HCT116 (cell line): ENCODE results near the gene LMAN1L. TPM values are rescaled to one million over a fixed set of nuclear protein-coding genes. Genes with fewer than 3 reads are reported as not detected.

Experiments
- ATAC-seq: fragments of 200-7000 bp; cut with Tn5 transposase; 2 replicates; pipeline ENCODE4 v1.9.1; 2020; ENCODE audit warnings: mild to moderate bottlenecking, moderate library complexity
- BruUV-seq: library from RNA; stranded (reverse); fragments of 400-500 nt; replicated peaks from 2 replicates; lab custom pipeline; 2021; lab: Mats Ljungman, UMichigan
- CTCF ChIA-PET: fragments of 300-600 bp; sonication (Branson Sonifier 250); formaldehyde crosslinking; loops from one replicate; lab custom pipeline; 2021; ENCODE audit warnings: antibody characterized with exemption; lab: Charles Lee
- POLR2A ChIA-PET: fragments of 300-600, 350-600 bp; sonication (Branson Sonifier 250); formaldehyde crosslinking; loops from one replicate; lab custom pipeline; 2021; ENCODE audit warnings: antibody characterized with exemption; lab: Charles Lee
- RAD21 ChIA-PET, 2 experiments: fragments of 300-600 bp; sonication (Branson Sonifier 250); formaldehyde crosslinking; loops; one replicate each; lab custom pipeline; 2023; ENCODE audit warnings: low total read pairs in 2 of 2; ENCODE audit not compliant: uncharacterized antibody in 2 of 2, unreplicated experiment in 2 of 2, low non-redundant PET in 1 of 2; lab: Charles Lee
- DNase-seq: peaks from one replicate; pipeline ENCODE4 v3.0.0-alpha.2; 2010; ENCODE audit warnings: low read depth, low spot score
- H2AFZ ChIP-seq: fragments of 200-600 bp; shearing (Covaris generic), sonication (generic); 2 replicates; pipeline ENCODE4 v1.6.1; 2017; ENCODE audit warnings: low read depth, mixed run types, mixed read lengths, antibody characterized with exemption, low read length; ENCODE audit not compliant: poor library complexity, severe bottlenecking
- H3K27ac ChIP-seq: 2 replicates; pipeline ENCODE4 v1.5.1; 2012; ENCODE audit warnings: low read depth, low read length
- H3K27me3 ChIP-seq: fragments of 200-600 bp; sonication (generic); 2 replicates; pipeline ENCODE4 v1.6.1; 2016; ENCODE audit warnings: mixed run types, low read length, mixed read lengths; ENCODE audit not compliant: insufficient read depth
- H3K36me3 ChIP-seq, 2 experiments: fragments of 200-500 bp in 1 of 2; fragments of 200-600 bp in 1 of 2; sonication (Bioruptor generic) in 1 of 2; sonication (generic) in 1 of 2; 2 replicates each; pipeline versions ENCODE4 v1.5.1 to v1.6.1; 2014 to 2016; ENCODE audit warnings: low read length in 2 of 2, inconsistent platforms in 1 of 2, mixed read lengths in 1 of 2, mixed run types in 1 of 2; ENCODE audit not compliant: insufficient read depth in 2 of 2, control insufficient read depth in 1 of 2
- H3K4me1 ChIP-seq, 2 experiments: fragments of 200-600 bp in 1 of 2; sonication (generic) in 1 of 2; 2 replicates each; pipeline versions ENCODE4 v1.5.1 to v1.6.1; 2012 to 2017; ENCODE audit warnings: low read length in 2 of 2, inconsistent platforms in 1 of 2, mild to moderate bottlenecking in 1 of 2, mixed read lengths in 1 of 2, mixed run types in 1 of 2, moderate library complexity in 1 of 2; ENCODE audit not compliant: insufficient read depth in 2 of 2, control insufficient read depth in 1 of 2
- H3K4me2 ChIP-seq: fragments of 200-600 bp; sonication (generic); 2 replicates; pipeline ENCODE4 v1.6.1; 2017; ENCODE audit warnings: mixed run types, low read length, mixed read lengths
- H3K4me3 ChIP-seq, 2 experiments: fragments of 200-600 bp in 1 of 2; sonication (generic) in 1 of 2; replicated peaks in 1 of 2; 2 replicates each; pipeline ENCODE4 v1.5.1; 2011 to 2016; ENCODE audit warnings: low read length in 2 of 2, control low read depth in 1 of 2, low read depth in 1 of 2, mild to moderate bottlenecking in 1 of 2, mixed read lengths in 1 of 2, mixed run types in 1 of 2
- H3K79me2 ChIP-seq: fragments of 200-600 bp; sonication (generic); 2 replicates; pipeline ENCODE4 v1.6.1; 2017; ENCODE audit warnings: mild to moderate bottlenecking, mixed run types, low read length, moderate library complexity, mixed read lengths; ENCODE audit not compliant: insufficient read depth
- H3K9ac ChIP-seq: fragments of 200-600 bp; sonication (generic); 2 replicates; pipeline ENCODE4 v1.6.1; 2016; ENCODE audit warnings: low read length, mixed read lengths
- H3K9me2 ChIP-seq: fragments of 200-600 bp; sonication (generic), shearing (Covaris generic); 2 replicates; pipeline ENCODE4 v1.6.1; 2017; ENCODE audit warnings: mixed run types, mild to moderate bottlenecking, moderate library complexity; ENCODE audit not compliant: insufficient read depth
- H3K9me3 ChIP-seq, 2 experiments: fragments of 200-500 bp in 1 of 2; fragments of 200-600 bp in 1 of 2; sonication (Bioruptor generic) in 1 of 2; sonication (generic) in 1 of 2; 2 replicates each; pipeline ENCODE4 v1.6.1; 2014 to 2017; ENCODE audit warnings: low read length in 2 of 2, mixed read lengths in 2 of 2, inconsistent platforms in 1 of 2, low read depth in 1 of 2, mild to moderate bottlenecking in 1 of 2, mixed run types in 1 of 2, moderate library complexity in 1 of 2; ENCODE audit not compliant: control insufficient read depth in 1 of 2, insufficient read depth in 1 of 2
- H4K20me1 ChIP-seq: fragments of 200-600 bp; sonication (generic), shearing (Covaris generic); 2 replicates; pipeline ENCODE4 v1.6.1; 2017; ENCODE audit warnings: mixed run types, mild to moderate bottlenecking, moderate library complexity; ENCODE audit not compliant: insufficient read depth
- CEBPB ChIP-seq: IDR thresholded peaks from 2 replicates; pipeline ENCODE4 v1.6.1; 2012; ENCODE audit warnings: low read depth
- EGR1 ChIP-seq: IDR thresholded peaks from 2 replicates; pipeline ENCODE4 v1.6.1; 2012; ENCODE audit warnings: low read depth
- ELF1 ChIP-seq: IDR thresholded peaks from 2 replicates; pipeline ENCODE4 v1.6.1; 2012; ENCODE audit warnings: low read depth, borderline replicate concordance
- JUND ChIP-seq: IDR thresholded peaks from 2 replicates; pipeline ENCODE4 v1.6.1; 2012
- SIN3A ChIP-seq: IDR thresholded peaks from 2 replicates; pipeline ENCODE4 v1.6.1; 2012; ENCODE audit warnings: low read depth
- SP1 ChIP-seq: IDR thresholded peaks from 2 replicates; pipeline ENCODE4 v1.6.1; 2012; ENCODE audit warnings: low read depth
- SRF ChIP-seq: IDR thresholded peaks from 2 replicates; pipeline ENCODE4 v1.6.1; 2012; ENCODE audit warnings: low read depth
- TCF7L2 ChIP-seq: IDR thresholded peaks from 2 replicates; pipeline ENCODE4 v1.7.0; 2011; ENCODE audit warnings: borderline replicate concordance, inconsistent platforms; ENCODE audit not compliant: insufficient read depth, insufficient read length; ENCODE audit errors: extremely low read depth
- ZNF274 ChIP-seq: fragments of 200-500 bp; sonication (Bioruptor generic); IDR thresholded peaks from 2 replicates; pipeline ENCODE4 v1.6.1; 2014; ENCODE audit warnings: mild to moderate bottlenecking, low read depth, low read length, inconsistent platforms
- intact Hi-C: fragments of 100-400 bp; cut with micrococcal nuclease; formaldehyde crosslinking; loops from 2 replicates; pipeline ENCODE4 v1.10.0; 2022
- total RNA-seq: library from RNA; stranded (reverse); gene quantifications from one replicate; pipeline ENCODE4 v1.2.1, GENCODE V29; 2021; ENCODE audit not compliant: unreplicated experiment
- TF ChIP-seq, protein P1 (sequence below), 3 experiments: fragments of 200-600 bp in 1 of 3; sonication (generic) in 1 of 3; IDR thresholded peaks in 2 of 3; conservative IDR thresholded peaks in 1 of 3; 2 replicates each; pipeline ENCODE4 v1.5.1; 2012 to 2017; ENCODE audit warnings: low read depth in 2 of 3, low read length in 2 of 3, antibody characterized with exemption in 1 of 3, borderline replicate concordance in 1 of 3, control low read depth in 1 of 3, mild to moderate bottlenecking in 1 of 3, mixed read lengths in 1 of 3, mixed run types in 1 of 3, moderate library complexity in 1 of 3; ENCODE audit not compliant: insufficient read depth in 1 of 3
- TF ChIP-seq, protein P2 (sequence below): IDR thresholded peaks from 2 replicates; pipeline ENCODE4 v1.6.1; 2011; ENCODE audit warnings: mild to moderate bottlenecking, low read length, moderate library complexity; ENCODE audit not compliant: insufficient replicate concordance; ENCODE audit errors: extremely low read depth
- TF ChIP-seq, protein P3 (sequence below): IDR thresholded peaks from 2 replicates; pipeline ENCODE4 v1.6.1; 2012

LMAN1L gene
- total RNA-seq, 1 experiment from 2014 or later = 0.17 TPM

DNA sequence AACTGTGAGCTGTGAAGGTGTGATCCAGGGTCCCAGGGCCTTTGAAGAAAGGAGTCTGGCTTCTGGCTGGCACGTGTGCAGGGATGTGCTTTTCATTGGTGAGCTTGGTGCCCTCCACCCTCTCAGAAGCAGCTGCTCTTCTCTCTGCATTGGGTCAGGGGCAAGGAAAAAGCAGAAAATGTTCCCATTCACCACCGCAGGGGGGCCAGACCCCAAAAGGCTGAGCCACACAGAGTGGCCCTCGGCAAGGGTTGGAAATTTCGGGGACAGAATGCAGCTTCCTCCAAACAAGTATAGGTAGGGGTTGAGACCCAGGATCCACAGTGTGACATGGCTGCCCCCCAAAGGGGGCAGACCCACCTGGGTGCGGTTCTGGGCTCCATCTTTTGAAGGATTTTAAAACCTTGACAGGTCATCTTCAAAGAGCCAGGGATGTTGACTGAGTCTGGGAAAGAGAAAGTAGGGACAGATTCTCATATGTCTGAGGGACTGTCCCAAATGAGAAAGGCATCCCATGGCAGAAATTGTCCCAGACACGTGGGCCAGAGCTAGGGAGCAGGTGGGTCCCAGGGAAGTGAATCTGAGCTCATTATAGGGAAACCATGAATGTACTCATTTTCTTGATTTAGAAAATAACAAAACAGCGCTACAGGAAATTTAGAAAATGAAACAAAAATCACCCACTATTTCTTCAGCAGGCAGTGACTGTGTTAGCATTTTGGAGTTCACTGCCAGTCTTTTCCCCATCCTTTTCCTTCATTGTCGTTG lies 28.0 kb upstream of the LMAN1L start:
- intact Hi-C loops = loop anchor here (10.0 kb wide), 1 partner anchor 420 kb away; the partner anchor contains the start of gene C15orf39
- H2AFZ ChIP-seq = no peak overlapping the region
- H3K79me2 ChIP-seq = peaks cover 69% of the 10 kb centered on the region
- peaks cover 0 to 5% of the 10 kb centered on the region in 2 experiments; a peak in 2 of 4 replicates for H3K36me3 ChIP-seq
- no peak overlapping the region for H3K4me2 ChIP-seq
- H3K4me3 ChIP-seq = no peak overlapping the region
- no peaks in the 10 kb centered on the region for H3K27me3 ChIP-seq
- ATAC-seq = no peak
- H3K9me3 ChIP-seq = no peaks in the 10 kb centered on the region
- no peak for TF ChIP-seq SP1
- no peak for TF ChIP-seq TCF7L2
- TF ChIP-seq, all 23 proteins: peak for 0
- Histone ChIP-seq H3K9ac (no peak overlapping the region), H3K27ac (no peak overlapping the region), H3K4me1 (peaks cover 25 to 49% of the 10 kb centered on the region in 2 experiments), H3K9me2 (no peaks in the 10 kb centered on the region), H4K20me1 (peaks cover 3% of the 10 kb centered on the region; the same call in 1 of the 2 replicates)
- DNase-seq = no peak
- POLR2A ChIA-PET = no interaction called here
- no TSS peak for BruUV-seq
- RAD21 ChIA-PET = interaction anchor here in 1 of 2 experiments (1.3 kb wide), 1 partner anchor 117 kb away, joined by 3 read pairs; no protein-coding TSS in a partner anchor
- CTCF ChIA-PET = interaction anchor here (0.9 to 1.4 kb wide), 2 partner anchors 26 to 58 kb away, joined by 3 to 4 read pairs; no protein-coding TSS in a partner anchor

DNA sequence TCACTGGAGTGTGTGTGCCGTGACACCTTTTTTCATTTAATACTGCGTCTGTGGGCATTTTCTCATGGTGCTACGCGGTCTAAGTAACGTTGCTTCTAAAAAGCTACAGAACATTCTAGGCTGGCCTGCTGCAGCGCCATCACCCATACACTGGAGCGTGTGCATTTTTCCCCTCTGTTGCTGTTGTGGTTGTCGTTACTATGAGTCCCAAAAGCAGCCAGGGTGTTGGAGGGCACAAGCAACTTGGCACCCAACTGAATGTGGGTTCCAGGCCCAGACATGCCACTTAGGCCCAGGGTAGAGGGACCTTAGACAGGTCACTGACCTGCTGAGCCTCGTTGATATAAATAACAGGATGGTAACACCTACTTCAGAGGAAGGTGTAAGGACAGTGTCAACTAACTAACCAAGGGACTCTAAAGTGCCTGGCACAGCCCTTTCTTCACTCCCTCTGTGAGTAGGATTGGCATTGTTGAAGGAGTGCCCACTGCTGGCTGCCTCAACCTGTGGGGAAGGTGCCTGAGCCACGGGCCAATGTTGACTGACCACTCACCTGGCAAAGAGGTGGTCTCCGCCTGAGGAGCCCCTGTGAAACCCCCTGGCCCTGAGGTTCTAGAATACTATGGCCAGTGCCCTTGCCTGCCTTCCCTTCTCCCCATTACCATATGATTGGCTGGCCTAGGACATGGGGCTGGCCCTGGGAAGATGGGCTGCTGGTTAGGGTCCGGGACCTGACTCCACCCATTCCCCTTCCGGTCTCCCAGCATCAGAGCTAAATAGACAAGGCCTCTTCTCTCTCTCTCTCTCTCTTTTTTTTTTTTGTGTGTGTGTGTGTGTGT lies 27.2 kb upstream of the LMAN1L start:
- ATAC-seq = no peak
- no peak overlapping the region for H3K4me3 ChIP-seq
- H4K20me1 ChIP-seq = peaks cover 3% of the 10 kb centered on the region; the same call in 1 of the 2 replicates
- H3K27ac ChIP-seq = no peak overlapping the region
- peaks cover 25 to 50% of the 10 kb centered on the region in 2 experiments for H3K4me1 ChIP-seq
- no peak overlapping the region for H2AFZ ChIP-seq
- RAD21 ChIA-PET = no interaction called here
- H3K4me2 ChIP-seq = no peak overlapping the region
- H3K27me3 ChIP-seq = no peaks in the 10 kb centered on the region
- H3K9me3 ChIP-seq = no peaks in the 10 kb centered on the region
- H3K9me2 ChIP-seq = no peaks in the 10 kb centered on the region
- TF ChIP-seq EGR1 = no peak
- TF ChIP-seq CEBPB = no peak
- no peak for TF ChIP-seq JUND
- no peak for TF ChIP-seq SIN3A
- no peak for TF ChIP-seq SP1
- TF ChIP-seq SRF = no peak
- TF ChIP-seq, protein P1, sequence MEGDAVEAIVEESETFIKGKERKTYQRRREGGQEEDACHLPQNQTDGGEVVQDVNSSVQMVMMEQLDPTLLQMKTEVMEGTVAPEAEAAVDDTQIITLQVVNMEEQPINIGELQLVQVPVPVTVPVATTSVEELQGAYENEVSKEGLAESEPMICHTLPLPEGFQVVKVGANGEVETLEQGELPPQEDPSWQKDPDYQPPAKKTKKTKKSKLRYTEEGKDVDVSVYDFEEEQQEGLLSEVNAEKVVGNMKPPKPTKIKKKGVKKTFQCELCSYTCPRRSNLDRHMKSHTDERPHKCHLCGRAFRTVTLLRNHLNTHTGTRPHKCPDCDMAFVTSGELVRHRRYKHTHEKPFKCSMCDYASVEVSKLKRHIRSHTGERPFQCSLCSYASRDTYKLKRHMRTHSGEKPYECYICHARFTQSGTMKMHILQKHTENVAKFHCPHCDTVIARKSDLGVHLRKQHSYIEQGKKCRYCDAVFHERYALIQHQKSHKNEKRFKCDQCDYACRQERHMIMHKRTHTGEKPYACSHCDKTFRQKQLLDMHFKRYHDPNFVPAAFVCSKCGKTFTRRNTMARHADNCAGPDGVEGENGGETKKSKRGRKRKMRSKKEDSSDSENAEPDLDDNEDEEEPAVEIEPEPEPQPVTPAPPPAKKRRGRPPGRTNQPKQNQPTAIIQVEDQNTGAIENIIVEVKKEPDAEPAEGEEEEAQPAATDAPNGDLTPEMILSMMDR (IDR thresholded peaks at IDR 0.05 in 2 of 3, conservative IDR thresholded peaks at IDR 0.05 in 1 of 3; ENCODE audit: borderline replicate concordance in 1 of 3, insufficient read depth in 1 of 3, low read depth in 2 of 3, low read length in 2 of 3) = no peak
- TF ChIP-seq ELF1 = no peak
- TF ChIP-seq, protein P2, sequence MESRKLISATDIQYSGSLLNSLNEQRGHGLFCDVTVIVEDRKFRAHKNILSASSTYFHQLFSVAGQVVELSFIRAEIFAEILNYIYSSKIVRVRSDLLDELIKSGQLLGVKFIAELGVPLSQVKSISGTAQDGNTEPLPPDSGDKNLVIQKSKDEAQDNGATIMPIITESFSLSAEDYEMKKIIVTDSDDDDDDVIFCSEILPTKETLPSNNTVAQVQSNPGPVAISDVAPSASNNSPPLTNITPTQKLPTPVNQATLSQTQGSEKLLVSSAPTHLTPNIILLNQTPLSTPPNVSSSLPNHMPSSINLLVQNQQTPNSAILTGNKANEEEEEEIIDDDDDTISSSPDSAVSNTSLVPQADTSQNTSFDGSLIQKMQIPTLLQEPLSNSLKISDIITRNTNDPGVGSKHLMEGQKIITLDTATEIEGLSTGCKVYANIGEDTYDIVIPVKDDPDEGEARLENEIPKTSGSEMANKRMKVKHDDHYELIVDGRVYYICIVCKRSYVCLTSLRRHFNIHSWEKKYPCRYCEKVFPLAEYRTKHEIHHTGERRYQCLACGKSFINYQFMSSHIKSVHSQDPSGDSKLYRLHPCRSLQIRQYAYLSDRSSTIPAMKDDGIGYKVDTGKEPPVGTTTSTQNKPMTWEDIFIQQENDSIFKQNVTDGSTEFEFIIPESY = no peak
- TF ChIP-seq, protein P3, sequence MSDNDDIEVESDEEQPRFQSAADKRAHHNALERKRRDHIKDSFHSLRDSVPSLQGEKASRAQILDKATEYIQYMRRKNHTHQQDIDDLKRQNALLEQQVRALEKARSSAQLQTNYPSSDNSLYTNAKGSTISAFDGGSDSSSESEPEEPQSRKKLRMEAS = no peak
- no peak for TF ChIP-seq ZNF274
- TF ChIP-seq, all 23 proteins: peak for 0
- BruUV-seq = no TSS peak
- no peak for DNase-seq
- Histone ChIP-seq H3K79me2 (peaks cover 77% of the 10 kb centered on the region), H3K36me3 (peaks cover 0 to 5% of the 10 kb centered on the region in 2 experiments; a peak in 2 of 4 replicates), H3K9ac (no peak overlapping the region)
- ChIA-PET POLR2A (no interaction called here), CTCF (no interaction called here)
- intact Hi-C loops = loop anchor here (10.0 kb wide), 1 partner anchor 419 kb away; the partner anchor contains the start of gene C15orf39
